HG02571 (cell line): ENCODE data around the gene RBL2.
"Not testable (repeated sequence)": the region's sequence is repeated elsewhere in the genome, so short reads cannot be mapped to it uniquely, and the experiment has no call there.

Source experiments
- ATAC-seq: cut with Tn5 transposase; IDR thresholded peaks from one replicate; pipeline ENCODE4 v1.9.1; 2021; ENCODE audit warnings: mild to moderate bottlenecking, moderate library complexity; ENCODE audit not compliant: unreplicated experiment

The RBL2 gene

DNA sequence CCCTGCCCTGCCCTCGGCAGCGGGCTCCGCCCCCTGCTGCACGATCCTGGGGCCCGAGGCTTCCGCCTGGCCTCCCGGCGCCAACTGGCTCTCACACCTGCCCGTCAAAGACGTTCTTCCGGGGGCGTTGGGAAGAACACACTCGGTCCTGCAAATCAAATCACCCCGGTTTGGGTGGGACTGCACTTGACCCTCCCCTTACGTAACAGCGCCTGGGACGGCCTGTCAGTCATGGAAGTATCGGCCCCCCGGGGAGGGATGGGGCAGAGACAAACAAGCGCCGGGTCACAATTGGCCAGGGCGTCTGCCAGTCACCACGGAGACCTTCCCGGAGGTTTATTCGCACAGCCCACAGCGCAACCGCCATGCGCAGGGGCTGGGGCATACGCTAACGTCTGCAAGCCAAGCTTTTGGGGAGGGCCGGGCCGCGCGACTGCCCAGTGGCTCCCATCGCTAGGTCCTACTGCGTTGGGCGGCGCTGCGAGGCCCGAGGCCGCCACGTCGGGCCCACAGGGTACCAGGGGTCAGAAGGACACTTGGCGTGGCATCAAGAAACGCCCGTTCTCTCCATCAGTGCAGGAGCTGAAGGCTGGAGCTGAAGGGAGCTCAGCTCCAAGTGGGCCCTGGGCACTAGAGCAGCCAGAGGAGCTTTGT is 69.1 kb downstream of the RBL2 start:
- peak; percentile 96 for ATAC-seq

DNA sequence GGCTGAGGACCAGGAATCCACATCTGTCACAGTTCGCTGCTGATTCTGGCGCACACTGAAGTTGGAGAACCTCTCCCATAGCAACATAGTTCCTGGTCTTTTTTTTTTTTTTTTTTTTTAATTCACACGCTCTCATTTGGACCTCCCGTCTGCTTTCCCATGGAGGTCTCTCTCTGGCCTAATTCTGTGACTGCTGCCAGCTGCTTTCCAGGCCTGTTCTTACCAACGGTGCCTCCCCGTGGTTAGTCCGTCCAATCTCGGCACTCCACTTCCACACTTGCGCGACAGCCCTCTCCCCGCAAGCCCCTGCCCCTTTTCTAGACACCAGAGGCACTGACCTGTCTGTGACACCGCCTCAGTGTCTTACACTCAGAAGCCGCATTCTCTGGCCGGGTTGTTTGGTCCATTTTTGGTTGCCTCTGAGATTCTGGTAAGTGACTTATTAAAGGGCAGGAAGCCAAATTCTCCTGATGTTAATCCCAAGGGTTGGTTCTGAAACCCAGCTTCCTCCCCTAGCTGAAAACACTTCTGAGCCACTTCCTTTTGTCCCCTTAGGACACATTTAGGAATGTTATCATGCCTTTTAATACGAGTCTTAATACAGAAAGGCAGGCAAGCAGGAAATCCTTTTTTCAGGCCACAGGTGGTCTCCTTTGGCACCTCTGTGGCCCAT is 69.9 kb downstream of the RBL2 start:
- ATAC-seq = no peak

DNA sequence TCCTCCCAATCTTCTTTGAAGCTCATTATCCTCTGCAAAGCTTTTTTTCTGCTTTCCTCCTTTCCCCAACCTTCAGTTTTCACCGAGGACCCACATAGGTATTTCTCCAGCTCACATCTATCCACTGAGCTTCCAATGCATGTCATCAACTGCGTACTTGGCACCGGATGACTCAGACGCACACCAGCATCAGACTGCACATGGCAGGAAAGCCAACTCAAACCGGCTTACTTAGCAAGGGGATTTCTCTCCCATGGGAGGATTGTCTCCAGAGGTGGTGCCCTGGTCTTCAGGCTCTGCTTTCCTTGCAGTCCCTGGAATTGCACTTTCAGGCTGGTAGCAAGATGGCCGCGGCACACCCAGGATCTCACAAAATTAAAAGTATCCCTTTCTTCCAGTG is 70.4 kb downstream of the RBL2 start:
- no peak for ATAC-seq

DNA sequence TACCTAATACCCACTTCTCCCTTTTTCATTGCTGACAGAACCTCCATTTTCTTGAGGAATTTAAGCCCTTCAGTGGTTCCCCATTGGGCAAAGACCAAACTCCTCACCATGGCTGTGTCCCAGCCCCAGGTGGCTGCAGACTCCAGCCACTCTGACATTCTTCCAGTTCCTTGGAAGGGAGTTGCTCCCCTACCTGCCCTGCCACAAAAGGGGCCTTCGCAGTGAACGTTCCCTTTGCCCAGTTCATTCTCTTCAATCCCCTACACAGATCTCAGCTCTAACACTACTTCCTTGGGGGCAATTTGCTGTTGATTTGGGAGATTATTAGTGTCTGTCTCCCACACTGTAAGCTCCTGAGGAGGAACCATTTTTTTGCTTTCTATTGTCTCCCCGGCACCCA is 72.0 kb downstream of the RBL2 start:
- ATAC-seq = no peak

DNA sequence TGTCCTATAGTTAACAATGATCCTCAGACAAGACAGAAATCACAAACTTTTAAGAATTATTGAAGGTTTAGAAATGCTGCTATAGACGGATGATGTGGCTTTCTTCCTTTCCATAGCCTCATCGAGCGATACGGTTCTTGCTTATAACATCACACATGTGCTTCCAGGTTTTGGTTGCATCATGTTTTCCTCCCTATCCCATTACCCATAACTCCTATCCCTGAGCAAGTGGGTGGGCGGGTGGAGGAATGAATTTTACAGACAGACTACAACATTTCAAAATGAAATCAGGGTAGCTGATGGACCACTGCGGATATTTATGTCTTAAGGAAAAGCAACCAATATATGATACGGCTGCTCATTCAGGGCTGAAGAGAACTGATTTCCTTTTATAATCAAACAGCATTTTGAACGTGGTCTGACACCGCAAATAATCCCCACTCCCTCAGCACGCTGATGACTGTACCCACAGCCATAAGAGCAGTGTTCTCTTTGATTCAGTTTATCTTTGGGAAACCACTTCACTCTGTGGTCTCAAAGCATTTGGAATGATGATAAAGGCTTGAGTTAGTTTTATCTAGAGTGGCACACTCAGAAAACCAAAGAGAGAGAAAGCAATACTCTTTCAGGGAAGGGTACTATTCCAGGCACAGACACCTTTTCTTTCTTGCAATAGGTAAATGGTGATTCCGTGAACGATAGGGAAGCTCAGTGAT is 73.4 kb downstream of the RBL2 start:
- ATAC-seq = no peak

DNA sequence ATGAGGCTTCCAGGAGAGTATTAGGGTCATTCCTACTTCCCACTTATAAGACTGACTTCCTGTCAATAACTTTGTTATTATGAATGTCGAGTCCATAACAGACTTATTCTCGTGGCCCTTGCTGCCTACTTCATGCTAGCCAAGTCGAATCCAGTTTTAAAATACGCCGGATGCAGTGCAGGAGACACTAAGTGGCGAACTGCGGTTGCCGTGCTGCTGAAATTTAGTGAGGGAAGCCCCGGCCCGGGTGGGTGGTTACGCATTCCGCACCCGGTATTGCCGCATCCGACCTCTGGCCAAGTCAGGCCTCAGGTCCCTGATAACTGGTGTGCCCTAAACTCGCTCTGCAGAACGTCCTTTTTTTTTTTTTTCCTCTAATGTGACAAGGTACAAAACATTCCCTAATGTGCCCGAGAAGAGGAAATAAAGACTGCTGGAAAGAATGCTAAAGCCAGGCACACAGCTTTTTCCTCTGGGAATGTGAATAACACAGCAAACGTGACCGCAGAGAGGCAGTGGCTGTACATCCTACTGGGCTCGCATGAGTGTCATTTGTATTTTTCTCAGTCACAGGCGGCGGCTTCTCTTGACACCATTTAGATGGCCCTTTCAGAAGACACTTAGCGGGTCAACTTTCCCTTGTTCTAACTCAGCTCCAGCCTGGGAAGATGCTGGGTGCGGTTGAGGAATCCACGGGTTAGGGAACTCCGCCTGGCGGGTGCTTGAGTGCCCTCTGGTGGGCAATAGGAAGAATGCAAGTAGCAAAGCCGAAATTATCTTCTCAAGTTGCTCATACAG is 75.8 kb downstream of the RBL2 start:
- ATAC-seq = no peak

DNA sequence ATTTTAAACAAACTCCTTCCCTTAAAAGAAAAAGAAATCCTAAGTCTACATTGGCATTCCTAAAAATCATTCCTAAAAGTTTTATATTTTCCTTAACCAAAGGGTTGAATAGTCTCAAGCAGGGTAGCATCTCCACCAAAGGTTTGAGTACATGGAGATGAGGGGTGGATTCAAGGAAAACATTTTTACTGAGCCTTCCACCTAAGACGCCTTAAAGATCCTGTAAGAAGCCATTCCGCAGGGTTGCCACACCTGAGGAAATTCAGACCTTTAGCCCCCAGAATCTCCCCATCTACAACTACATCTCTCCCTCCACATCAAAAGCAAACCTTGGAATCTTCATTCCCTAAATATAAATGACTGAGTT is 76.4 kb downstream of the RBL2 start:
- no peak for ATAC-seq

DNA sequence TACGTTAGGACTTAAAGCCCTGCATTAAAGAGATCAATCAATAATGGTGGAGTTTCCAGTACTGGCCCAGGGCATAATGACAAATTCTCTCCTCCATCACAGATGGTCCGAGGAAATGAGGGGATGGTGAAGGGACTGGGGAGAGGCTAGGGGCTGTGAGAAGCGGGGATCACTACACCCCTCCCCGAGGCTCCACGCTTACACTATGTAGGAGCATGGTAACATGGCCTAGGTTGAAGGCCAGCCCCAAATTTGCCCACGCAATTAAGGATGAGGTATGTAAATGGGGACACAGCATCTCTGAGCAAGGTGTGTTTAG is 76.8 kb downstream of the RBL2 start:
- ATAC-seq = no peak

DNA sequence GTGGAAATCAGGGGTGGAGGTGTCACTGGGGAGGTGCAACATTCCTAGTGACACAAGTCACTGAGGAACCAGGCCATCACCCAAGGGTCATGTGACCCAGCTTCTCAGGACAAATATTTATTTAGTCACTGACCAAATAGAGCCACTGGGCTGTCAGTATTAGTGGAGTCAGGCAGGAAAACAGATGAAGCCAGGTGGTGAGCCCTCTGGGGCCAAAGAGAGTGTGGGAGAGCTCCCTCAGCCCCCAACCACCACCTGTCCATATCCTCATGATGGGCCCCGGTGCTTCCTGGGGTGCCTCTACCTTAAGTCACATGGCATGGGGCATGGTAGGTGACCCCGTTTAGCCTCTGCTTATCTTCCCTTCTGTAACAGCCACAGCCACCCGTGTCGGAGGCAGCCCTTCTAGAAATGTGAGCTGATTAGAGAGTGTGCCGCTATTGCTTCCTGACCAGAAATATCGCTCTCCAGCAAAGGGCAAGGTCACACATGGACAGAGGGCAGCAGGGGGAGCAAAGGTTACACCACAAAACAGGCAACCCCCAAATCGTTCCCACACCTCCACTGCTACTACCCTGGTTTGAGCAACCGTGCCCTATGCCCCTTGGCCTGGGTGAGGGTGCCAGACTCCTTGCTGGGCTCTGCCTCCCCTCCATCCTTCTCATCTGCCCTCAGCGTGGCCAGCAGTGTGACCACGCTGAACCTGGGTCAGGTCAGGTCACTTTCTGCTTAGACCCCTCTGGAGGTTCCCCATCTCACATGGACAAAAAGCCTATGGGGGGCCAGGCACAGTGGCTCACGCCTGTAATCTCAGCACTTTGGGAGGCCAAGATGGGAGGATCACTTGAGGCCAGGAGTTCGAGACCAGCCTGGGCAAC is 77.4 kb downstream of the RBL2 start:
- ATAC-seq = no peak

DNA sequence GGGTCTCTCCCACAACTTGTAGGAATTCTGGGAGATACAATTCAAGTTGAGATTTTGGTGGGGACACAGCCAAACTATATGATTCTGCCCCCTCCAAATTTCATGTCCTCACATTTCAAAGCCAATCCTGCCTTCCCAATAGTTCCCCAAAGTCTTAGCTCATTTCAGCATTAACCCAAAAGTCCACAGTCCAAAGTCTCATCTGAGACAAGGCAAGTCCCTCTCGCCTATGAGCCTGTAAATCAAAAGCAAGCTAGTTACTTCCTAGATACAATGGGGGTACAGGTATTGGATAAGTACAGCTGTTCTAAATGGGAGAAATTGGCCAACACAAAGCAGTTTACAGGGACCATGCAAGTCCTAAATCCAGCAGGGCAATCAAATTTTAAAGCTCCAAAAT is 78.5 kb downstream of the RBL2 start:
- ATAC-seq = not testable (repeated sequence)

DNA sequence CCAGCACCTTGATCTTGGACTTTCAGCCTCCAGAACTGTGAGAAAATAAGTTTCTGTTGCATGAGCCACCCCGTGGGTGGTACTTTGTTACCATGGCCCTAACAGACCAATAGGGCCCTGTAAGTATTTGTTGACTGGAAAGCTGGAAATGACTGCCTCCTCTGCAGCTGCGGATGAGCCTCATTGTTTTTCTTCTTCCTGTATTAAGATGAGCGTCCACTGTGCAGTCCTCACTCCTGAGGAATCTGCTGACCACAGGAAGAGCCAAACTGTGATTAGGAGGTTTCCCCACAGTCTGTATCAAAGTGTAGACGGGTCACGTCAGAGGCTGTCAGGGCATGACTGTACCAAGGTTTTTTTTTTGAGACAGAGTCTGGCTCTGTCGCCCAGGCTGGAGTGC is 81.0 kb downstream of the RBL2 start:
- no peak for ATAC-seq

DNA sequence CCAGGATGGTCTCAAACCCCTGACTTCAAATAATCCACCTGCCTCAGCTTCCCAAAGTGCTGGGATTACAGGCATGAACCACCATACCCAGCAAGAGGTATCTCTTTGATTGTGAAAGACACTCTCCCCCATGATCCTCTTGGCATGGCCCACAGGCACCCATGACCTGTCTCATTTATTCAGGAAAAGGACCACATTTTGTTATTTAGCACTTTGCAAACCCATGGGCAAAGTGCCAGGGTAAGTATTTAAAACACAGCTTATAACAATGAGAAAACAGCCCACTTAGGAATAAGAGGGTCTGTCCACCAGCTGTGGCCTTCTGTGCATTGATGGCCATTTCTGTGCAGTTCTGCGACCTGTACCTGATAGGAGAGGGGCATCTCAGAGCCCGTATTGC is 81.5 kb downstream of the RBL2 start:
- no peak for ATAC-seq

DNA sequence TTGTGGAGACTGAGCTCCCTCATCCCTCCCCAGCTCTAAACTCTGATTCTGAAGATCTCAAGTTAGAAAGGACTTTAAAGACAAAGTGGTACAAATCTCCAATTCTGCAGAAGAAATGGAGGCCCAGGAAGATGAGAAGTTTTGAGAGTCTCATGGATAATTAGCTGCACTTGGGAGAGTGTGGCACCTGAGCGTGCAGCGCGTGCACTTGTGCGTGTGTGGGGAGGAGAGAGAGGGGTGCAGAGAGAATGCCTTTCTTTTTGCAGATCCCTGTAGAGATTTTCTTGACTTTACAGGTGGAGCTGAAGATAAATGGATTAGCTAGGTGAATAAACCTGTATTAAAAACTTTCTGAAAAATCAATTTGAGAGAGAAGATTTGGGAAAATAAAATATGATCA is 83.6 kb downstream of the RBL2 start:
- ATAC-seq = no peak

DNA sequence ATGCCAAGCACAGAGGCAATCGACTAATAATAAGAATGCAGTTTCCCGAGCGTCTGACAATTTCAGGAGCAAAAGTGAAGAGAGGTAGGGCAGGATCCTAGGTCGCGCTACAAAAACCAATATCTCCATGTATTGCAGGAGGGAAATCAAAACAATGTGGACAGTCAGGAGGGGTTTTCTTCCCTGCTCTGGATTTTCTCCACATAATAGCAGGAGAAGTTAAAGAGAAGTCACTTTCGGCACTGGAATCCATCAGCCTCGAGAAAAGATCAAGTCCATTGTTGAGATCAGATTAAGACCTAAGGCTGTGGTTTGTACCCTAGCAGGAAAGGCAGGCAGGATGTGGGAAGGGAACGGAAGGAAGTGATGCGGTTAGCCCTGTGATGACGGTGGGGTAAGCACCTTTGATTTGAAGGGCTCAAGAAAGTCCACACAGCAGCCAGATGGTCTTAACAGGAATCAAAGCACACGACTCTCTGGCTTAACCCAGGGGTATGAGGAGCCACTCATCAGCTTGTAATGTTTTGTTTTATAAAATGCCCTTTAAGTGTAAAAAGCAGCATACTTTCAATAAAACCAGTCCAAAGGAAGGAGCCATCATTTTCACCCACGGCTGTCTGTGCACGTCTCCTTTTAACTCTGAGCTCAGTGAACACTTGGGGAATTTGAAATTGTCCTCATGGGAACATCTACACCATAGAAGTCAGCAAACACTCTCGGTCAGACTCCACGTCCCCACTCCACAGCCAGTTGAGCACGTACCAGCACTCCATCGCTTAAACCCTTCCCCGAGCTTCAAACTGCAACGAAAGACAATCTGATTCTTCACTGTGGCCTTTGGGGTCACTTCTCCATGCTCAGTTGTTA is 84.5 kb downstream of the RBL2 start:
- ATAC-seq = peak; percentile 85

DNA sequence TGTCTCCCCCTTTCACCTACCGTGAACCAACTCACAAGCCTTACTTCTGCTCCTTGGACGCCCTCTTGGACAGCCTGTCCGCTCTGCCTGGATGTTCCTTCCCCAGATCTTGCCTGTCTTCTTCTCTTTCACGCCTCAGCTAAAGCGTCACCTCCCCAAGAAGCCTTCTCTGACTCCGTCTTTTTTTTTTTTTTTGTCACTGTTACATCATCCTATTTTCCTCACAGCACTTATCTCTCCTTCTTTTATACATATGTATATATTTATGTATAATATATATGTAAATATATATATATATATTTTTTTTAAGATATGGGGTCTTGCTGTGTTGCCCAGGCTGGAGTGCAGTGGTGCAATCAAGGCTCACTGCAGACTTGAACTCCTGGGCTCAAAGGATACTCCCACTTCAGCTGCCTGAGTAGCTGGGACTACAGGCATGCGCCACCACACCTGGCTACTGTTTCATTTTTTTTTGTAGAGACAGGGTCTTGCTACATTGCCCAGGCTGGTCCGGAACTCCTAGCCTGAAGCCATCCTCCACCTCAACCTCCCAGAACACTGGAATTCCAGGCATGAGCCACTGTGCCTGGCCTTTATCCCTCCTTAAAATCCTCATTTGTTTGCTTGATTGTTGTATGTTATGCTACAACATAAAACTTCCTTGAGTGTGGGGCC is 85.3 kb downstream of the RBL2 start:
- ATAC-seq = no peak

DNA sequence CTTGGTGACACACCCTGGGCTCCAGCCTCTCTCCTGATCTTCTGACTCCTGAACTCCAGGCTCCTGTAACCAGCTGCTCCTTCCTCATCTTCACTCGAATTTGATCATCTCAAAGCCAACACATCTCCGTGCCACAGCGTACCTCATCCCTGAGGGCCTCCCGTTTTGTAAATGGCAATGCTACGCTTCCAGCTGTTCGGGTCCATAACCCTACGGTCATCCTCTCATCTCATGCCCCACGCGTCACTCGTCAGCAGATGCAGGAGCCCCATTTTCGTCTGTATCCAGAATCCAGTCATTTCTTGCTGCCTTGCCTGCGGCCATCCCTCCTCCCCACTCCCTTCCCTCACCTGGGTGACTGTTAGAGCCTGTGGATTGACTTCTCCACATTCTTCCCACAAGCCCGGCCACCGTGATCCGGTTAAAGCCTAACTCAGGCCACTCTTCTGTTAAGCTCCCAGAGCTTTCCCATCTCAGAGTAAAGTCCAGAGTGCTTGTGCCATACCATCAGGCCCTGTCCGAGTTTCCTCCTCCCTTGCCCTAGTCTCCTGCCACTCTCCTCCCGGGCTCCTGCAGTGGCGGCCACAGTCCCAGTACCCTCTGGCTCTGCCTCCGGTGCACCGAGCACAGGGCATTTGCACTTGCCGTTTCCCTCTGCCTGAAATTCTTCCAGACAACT is 89.0 kb downstream of the RBL2 start:
- ATAC-seq = no peak

DNA sequence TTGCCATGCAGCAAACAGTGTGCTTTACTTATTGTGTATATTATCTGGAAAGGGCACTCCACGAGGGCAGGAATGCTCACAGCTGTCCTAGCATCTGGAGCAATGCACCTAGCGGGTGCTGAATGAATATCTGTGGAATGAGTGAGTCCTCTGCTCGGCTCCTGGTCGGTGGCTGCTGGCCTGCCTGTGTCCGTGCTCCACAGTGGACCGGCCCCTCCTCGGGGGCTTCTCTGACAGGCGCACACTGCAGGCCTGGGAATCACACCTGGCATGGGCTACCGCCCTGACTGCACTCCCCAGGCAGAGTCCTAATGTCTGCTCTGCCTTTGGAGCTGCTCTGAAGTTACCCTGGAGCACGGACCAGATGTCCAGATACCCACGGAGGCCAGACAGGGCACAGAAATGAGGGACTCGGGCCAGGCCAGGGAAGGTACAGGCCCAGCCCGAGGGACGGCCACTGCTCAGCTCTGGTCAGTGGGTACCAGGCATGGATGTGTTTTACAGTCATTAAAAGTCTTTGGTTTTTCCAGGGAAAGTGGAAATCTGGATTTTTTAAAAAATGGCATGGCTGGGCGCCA is 89.8 kb downstream of the RBL2 start:
- no peak for ATAC-seq

DNA sequence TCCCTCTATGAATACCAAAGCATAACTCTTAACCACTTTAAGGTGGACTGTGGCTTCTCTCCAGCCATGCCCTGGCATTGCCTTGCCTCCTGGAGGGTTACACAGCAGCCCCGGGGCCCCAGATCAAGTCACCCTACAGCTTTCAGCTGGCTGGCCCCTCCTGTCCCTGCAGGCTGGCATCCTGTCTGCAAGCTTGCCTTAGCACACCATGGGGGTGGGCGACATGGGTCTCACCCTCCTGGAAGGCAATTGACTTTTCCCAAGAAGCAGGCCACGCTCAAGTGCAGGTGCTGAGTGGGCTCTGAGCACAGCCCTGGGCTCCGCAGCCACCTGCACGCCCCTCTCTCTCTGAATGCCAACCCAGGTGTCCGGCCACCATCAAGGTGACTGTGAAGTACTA is 94.5 kb downstream of the RBL2 start:
- no peak for ATAC-seq
